Left kidney (tissue), 2 donors: ENCODE data around the gene SYNDIG1. TPM values are rescaled to one million over a fixed set of nuclear protein-coding genes. Genes with fewer than 3 reads are reported as not detected.
"Not testable (repeated sequence)": the region's sequence is repeated elsewhere in the genome, so short reads cannot be mapped to it uniquely, and the experiment has no call there.

ENCODE experiments used
- DNase-seq: peaks from one replicate; pipeline ENCODE4 v3.0.0-alpha.2; 2013
- polyA plus RNA-seq: library from polyadenylated mRNA; unstranded; fragments of 120-200 nt; gene quantifications from one replicate; pipeline ENCODE4 v1.2.1, GENCODE V29; 2013; ENCODE audit not compliant: insufficient read length

Gene SYNDIG1
- polyA plus RNA-seq, 1 donor, result 6.5 TPM

DNA sequence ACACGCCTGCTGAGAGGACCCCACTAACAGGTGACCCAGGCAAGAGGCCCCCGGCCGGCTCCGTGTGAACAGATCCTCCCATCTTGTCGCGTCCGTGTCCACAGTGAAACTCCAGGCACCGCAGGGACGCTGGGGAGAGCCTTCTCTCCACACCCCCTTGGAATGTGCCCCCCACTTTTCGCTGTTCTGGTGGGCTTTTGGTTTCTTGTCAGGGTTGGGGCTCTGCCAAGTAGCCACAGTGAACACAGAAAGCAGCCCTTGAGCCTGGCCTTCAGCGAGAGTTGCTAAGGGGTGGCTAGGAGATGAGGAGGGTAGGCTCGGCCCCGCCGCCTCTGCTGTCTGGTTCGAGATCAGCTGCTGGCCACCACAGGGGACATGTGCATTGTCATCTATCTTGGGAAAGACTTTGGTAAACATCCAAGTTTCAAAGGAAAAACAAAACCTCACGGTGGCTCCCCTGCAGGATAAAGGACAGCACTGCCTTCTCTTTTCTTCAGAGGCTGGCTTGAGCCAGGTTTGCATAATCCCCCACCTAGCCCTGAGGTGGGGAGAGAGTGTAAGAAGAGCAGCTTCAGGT lies 22.7 kb downstream of the SYNDIG1 start:
- DNase-seq, result no peak

DNA sequence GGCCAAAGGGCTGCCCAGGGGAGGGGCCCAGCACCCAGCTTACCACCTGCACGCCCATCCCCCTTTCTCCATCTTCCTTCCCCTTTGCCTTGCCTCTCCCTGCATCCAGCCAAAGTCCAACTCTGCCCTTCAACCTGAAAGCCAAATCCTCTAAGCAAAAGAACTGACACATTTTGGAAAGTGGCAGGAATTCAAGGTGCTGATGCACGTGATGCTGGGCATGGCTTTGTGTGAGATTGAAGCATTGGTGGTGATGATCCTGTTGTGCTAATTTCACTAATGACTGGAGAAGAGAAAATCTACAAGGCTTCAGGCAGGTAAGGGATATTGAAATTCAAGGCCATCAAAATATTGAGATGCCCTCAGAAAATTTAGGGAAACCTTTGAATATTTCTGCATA lies 23.3 kb downstream of the SYNDIG1 start:
- no peak for DNase-seq

DNA sequence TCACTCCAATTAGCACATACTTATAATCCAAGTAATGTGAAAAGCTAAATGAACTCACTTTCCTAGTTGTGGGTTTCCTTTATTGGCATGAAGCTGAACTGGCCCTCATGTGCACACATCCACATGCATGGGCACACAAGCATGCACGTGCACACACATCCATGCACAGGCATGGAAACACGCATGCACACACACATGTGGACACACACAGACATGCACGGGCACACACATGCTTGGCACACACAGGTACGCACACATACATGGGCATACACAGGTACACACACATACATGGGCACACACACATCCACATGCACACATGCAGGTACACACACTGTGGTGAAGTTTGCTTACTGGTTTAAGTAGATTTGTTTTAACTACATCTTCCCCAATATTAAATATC lies 23.8 kb downstream of the SYNDIG1 start:
- no peak for DNase-seq

DNA sequence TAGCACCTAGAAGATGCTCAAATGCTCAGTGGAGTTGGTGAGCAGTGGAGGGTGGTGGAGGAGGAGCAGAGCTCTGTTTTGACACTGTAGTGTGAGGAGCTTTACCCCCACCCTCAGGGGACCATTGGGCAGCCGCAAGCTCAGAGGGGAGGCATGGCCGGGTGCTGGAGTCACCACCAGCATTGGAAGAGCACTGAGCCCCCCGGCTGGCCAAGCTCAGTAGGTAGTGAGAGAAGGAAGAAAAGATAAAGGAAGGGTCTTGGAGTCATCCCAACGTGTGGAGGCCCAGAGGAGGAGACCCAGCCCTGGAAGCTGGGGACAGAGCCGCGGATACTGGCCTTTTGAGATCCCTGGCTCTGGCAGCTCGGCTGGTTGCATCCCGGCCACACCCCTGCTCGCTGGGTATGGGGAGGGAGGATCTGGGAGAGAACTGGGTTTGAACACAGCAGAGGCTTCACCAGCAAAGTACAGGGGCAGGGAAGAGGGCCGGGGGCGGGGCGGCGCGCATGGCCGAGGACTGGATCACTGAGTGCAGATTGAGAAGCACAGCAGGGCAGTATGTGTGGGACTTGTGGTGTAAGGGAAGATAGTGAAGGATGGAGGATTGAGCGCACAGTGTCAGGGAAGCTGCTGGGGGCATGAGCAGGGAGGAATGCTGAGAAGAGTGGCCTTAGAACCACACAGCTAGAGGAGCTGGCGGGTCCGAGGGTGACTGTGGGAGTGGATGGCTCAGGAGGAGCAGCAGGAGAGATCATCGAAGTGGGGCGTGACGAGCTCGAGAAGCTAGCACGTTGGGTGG lies 24.4 kb downstream of the SYNDIG1 start:
- no peak for DNase-seq

DNA sequence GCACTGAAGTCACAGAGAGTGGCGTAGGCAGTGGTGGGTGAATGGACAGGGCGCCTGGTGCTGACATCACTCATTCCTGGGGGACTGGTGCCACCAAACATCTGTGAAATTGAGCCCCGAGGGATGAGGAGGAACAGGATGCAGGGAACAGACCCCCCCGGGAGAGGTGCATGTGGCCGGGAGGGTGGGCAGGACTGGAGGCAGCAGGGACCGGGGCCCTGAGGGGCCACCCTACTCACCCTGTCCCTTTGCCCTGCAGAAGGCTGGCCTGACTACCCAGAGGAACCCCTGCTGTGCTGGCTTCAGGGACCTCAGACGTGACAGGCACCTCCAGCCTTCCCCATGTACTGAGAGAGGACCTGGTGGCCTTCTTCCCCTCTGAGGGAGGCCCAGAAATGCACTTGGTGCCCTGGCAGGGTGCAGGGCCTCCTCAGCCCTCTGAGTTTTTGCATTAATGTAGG lies 25.1 kb downstream of the SYNDIG1 start:
- no peak for DNase-seq

DNA sequence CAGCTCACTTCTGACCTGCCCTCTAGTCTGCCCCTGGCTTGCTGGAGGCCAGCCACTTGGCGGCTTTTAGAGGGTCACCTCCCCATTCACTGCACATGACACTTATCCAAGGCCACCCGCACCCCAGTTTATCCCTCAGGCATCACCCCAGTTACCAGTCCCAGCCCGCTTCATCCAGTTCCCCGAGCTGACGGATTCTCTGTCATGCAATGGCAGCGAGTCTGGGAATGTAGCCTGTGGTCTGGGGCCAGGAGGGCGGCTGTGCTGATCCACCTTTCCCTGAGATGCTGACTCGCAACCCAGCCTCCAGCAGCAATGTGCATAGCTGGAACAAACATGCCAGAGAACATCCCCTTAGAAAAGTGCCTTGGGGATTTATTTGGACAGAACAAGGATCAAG lies 25.8 kb downstream of the SYNDIG1 start:
- DNase-seq, result no peak

DNA sequence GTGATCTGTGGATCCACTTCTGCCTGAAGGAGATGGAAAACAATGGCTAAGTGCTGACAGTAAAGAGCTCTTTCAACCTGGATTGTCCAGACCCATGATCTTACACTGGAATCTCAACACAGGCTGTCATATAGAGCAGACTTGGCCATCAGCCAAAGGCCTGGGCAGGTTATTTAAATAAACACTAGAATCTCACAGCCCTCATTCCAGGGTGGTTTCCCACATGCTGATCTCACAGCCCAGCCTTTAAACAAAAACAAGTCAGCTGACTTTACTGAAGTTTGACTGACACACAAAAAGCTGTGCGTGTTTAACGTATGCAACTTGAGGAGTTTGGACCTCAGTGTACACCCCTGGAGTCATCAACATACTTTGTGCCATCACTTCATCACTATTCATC lies 28.4 kb downstream of the SYNDIG1 start:
- peak; percentile 24 for DNase-seq

DNA sequence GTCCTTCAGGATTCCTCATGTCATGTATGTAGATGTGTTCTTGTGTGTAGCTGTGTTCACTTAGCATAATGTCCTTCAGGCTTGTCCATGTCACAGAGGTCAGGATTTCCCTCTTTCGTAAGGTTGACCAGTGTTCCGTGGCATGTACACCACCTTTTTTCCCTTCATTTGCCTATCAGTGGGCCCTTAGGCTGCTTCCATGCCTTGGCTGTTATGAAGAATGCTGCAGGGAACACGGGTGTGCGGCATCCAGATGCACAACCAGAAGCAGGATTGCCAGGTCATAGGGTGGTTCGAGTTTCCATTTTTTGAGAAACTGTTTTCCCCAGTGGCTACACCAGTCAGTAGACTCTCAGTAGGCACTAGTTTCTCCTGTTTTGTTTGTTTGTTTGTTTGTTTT lies 29.2 kb downstream of the SYNDIG1 start:
- DNase-seq, result no peak

DNA sequence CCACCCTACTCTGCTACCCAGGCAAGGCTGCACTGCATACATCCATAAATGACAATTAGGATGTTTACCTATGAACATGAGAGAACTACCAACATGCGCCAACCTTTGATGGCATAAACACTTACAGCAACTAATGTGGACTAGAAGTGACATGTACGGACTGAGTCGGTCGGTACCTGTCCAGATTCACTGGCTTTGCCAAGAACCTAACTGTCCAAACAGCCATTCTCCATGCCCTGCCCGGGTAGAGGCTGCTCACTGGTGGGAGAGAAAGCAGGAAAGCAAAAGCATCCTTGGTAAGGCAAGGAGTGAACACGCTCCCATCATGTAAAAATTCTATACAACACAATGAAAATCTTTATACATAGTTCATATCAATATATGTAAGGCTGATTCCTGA lies 30.0 kb downstream of the SYNDIG1 start:
- DNase-seq, result no peak

DNA sequence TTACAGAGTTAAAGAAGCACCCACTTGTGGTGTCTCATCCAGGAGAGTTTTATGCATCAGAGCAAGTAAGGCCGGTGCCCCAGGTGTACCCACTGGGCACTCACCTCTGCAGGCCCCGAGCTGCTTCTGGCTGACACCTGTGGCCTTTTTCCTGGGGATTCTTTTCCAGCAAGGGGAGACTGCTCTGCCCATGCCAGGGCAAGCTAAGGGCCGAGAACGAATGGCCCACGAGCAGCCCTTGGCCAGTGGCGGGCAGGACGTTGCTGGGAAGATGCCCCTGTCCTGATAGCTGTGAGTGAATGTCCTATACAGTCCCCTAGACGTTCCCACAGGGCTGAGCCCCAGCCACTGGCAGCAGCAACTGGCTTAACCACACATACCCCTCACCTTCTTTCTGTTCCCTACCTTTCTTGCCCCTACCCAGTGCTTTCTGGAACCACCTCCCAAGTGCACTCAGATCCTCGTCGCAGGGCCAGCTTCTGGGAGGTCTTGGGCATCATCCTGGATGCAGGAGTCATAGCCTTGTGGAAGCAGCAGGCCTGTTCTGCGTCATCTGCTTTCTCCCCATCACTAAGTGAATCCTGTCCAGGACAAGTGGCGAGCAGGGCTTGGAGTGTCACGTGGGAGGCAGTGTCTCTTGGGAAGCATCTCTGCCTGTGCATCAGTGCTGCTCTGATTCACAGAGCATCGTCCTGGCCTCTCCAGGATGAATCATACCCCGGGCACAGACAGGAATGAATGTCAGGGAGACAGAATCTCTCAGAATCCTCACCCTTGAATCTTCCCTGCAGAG lies 32.5 kb downstream of the SYNDIG1 start:
- no peak for DNase-seq

DNA sequence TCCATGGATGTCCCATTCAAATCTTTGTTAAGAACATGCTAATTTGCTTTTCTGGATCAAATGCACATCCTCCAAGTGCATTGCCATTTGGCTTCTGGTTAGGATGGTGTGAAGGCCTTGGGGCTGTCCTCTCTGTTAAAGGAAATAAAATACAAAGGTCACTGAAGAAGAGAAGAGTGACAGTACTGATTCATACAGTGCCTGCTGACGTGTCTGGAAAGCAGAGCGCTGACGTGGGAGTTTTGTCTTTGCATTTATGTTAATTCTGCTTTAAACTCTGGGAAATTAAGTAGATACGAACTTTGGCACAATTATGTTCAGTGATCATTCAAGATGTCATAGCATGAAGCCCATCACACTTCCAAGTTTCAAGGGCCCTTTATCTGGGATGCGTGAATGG lies 33.2 kb downstream of the SYNDIG1 start:
- DNase-seq, result no peak

DNA sequence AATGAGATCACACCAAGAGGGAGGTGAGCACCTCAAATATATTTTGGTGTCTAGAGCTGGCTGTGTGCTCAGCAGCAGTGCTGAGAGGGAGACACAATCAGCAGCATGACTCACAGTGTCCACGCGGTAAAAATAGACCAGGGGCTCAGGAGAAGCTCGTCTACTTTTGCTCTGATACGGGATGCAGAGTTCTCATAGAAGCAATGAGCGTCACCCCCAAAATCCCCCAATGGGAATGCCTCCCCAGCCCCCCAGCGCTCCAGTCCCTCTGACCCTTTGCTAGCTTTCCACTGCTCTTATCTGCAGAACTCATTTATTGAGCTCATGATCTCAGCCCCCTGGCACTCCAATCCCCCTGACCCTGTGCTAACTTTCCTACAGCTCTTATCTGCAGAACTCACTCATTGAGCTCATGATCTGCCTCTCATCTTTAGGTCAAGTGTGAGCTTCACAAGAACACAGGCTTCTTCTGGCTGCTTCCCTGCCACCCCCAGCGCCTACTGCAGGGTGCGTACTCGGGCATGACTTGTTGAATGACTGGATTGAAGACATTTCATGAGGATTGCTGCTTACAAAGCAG lies 34.0 kb downstream of the SYNDIG1 start:
- no peak for DNase-seq

DNA sequence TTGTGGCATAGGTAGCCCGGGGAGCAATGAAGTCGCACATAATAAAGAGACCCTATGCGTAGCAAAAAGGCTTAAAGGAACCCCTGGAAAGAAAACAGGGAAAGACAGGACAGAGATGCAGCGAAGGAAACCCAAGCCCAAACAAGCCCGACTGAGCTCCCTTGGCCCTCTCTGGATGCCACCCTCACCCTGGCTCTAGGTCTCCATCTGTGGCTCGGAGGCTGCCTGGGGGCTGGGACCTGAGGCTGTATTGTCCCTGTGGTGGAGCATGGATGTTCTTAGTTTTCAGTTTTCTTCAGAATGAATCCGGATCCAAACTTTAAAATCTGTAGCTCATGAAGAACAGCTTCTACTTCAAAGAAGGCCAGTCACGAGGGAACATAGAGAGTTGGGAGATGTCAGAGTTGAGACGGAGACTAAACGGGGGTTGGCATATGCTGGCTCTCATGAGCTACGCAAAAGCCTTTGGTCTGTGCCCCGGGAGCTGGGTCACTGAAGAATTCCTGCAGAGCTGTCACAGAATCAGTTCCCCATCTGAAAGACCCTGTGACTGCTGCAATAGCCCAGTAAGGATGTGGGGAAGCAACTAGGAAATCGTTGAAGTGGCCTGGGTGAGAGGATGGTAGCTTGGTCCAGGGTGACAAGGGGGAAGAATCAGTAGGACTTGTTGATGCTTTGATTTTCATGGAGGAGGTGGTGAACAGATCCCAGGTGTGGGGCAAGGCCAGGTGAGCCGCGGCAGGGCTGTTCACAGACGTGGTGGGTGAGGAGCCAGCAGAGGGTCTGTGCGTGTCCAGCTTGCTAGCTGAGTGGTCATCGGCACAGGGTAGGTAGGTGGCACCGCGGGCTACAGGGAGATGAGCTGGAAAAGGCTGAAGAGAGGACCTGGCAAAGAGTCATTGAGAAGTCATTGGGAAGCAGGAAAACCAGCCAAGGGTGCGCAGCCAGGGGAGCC lies 35.2 kb downstream of the SYNDIG1 start:
- no peak for DNase-seq

DNA sequence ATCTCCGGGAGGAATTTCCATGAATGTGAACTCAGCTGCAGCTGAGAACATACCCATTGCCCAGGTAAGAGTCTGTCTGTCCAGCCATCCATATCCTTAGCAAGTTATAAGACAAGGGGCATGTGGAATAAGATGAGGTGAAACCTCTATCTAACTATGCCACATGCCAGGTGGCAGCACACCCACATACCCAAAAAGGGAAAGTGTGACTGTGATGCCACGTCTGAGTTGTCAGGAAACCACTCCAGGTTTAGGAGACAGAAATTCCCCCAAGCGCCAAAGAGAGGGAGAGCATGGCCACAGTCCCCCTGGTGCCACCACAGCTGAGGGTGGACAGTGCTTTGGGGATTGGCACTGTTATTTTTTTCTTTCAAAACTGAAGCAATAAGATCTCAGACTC lies 36.7 kb downstream of the SYNDIG1 start:
- no peak for DNase-seq

DNA sequence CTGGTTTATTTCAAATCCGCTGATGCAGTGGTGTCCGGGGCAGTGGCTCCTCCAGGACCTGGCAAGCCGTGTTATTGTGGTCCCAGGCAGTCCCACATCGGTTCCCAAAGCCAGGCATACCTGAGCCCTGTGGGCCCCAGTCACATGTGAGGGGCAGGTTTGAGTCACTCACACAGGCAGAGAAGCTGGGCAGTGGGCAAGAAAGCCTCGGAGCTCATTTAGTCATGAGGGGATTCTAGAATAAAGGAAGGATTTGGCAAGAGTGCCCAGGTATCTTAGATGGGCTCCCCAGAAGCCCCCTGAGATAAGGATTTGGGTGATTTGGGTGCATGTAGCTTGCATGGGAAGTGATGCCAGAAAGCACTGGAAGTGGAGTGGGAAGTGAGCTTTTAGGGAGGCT lies 37.3 kb downstream of the SYNDIG1 start:
- DNase-seq, result no peak

DNA sequence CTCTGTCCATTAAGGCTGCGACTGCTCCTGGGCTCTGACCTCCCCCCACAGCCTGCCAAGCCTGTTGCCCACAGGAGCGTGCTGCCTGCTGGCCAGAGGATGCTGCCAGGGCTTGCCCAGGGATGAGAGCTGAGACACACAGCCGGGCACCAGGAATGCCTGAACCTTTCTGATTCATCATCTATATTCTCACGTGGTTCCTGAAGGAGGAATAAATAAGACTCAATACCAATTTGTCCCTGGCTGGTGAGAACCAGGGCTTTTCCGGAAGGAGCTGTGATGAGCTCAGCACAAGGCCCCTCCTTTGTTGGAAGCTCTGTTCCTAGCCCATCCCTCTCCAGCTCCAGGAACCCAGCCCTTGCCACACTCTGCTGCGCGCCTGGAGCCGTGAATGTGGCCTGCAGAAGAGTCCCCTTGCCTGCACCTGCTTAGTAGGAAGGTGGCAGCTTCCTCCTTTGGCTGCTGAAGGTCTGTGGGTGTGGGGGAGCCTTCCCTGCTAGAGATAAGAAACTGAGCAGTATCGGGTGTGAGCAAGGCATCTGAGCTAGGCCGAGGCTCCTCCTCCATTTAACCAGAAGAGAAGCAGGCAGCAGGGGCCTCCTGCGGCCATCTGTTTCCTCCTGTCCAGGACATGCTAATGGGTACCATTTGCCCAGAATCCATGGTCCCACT lies 37.9 kb downstream of the SYNDIG1 start:
- DNase-seq, result no peak

DNA sequence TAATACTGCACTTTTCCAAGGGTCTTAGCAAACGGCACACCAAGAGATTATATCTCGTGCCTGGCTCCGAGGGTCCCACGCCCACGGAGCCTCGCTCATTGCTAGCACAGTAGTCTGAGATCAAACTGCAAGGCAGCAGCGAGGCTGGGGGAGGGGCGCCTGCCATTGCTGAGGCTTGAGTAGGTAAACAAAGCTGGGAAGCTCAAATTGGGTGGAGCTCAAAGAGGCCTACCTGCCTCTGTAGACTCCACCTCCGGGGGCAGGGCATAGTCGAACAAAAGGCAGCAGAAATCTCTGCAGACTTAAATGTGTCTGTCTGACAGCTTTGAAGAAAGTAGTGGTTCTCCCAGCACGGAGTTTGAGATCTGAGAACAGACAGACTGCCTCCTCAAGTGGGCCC lies 43.0 kb downstream of the SYNDIG1 start:
- not testable (repeated sequence) for DNase-seq

DNA sequence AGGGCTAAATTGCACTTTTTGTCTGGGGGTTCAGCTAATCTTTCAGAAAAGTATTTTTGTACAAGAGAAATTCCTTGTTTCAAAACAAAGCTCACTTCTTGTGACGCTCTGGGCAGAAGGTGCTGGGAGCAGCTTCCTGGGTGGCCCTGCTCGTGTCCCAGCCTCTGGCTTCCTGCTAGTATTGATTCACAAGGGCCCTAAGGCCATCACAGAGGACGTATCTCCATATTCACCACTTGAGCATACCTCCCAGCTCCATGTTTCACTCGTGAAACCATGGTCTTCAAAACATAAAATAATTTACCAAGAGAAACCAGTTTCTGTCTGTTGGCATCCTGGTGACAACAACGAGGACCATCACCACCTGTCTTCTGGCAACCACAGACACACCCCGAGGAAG lies 49.1 kb downstream of the SYNDIG1 start:
- DNase-seq, result no peak

DNA sequence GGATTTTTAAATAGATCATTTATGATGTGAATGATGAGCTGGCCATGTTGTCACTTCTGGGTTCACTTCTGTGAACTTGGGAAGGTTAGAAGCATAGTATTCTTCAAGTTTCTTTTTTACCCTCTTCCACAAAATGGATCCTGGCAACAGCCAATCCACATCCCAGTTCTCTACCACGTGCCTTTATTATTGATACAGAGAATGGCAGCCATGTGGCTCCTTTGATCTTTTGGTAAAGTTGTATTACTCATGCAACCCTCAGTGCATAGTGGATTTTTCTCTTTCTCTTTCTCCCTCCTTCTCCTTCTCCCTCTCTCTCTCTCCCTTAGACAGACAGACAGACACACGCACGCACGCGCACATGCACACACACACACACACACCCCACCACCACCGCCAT lies 50.0 kb downstream of the SYNDIG1 start:
- no peak for DNase-seq

DNA sequence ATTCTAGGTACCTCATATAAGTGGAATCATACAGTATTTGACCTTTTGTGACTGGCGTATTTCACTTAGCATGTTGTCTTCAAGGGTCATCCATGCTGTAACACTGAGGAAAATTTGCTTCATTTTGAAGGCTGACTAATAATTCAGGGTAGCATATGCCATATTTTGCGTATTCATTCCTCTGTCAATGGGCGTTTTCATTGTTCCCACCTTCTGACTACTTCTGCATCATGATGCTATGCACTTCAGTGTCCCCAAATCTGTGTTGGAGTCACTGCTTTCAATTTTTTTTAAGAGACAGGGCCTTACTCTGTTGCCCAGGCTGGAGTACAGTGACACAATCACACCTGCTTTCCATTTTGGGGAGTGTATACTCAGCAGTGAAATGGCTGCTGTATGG lies 51.6 kb downstream of the SYNDIG1 start:
- DNase-seq, result no peak
